IMR-90 (cell line): ENCODE results near the gene FAM117B. TPM values are rescaled to one million over a fixed set of nuclear protein-coding genes. Genes with fewer than 3 reads are reported as not detected.

ENCODE experiments used
- ATAC-seq: fragments of 200-7000 bp; cut with Tn5 transposase; 2 replicates; pipeline ENCODE4 v1.9.1; 2020; ENCODE audit warnings: low read depth, mild to moderate bottlenecking, moderate library complexity
- BruUV-seq: library from RNA; stranded (reverse); fragments of 400-500 nt; replicated peaks from 2 replicates; lab custom pipeline; 2021; lab: Mats Ljungman, UMichigan
- CTCF ChIA-PET: fragments of 300-600 bp; formaldehyde crosslinking; extraction: SDS; loops from one replicate; lab custom pipeline; 2021; ENCODE audit warnings: antibody characterized with exemption; lab: Yijun Ruan, JAX
- POLR2A ChIA-PET: fragments of 300-600 bp; sonication (Branson Sonifier 250); formaldehyde crosslinking; loops from one replicate; lab custom pipeline; 2022; ENCODE audit warnings: antibody characterized with exemption; ENCODE audit not compliant: unreplicated experiment; lab: Charles Lee
- DNase-seq: peaks from one replicate; pipeline ENCODE4 v3.0.0; 2013
- H2AFZ ChIP-seq: replicated peaks from 2 replicates; pipeline ENCODE3; 2013; ENCODE audit warnings: low read length, mild to moderate bottlenecking; ENCODE audit not compliant: poor library complexity
- H2AK5ac ChIP-seq: 2 replicates; pipeline ENCODE4 v1.6.1; 2013; ENCODE audit warnings: low read depth, low read length, inconsistent platforms
- H2AK9ac ChIP-seq: replicated peaks from 2 replicates; pipeline ENCODE3; 2013; ENCODE audit warnings: mild to moderate bottlenecking, low read depth, low read length, moderate library complexity; ENCODE audit not compliant: poor library complexity
- H2BK120ac ChIP-seq: 2 replicates; pipeline ENCODE4 v1.6.1; 2013; ENCODE audit warnings: low read depth, low read length, inconsistent platforms
- H2BK15ac ChIP-seq: 3 replicates; pipeline ENCODE4 v1.6.1; 2013; ENCODE audit warnings: low read depth, low read length, inconsistent platforms
- H2BK20ac ChIP-seq: 2 replicates; pipeline ENCODE4 v1.6.1; 2013; ENCODE audit warnings: low read depth, mild to moderate bottlenecking, inconsistent platforms, low read length, moderate library complexity
- H2BK5ac ChIP-seq: 2 replicates; pipeline ENCODE4 v1.6.1; 2013; ENCODE audit warnings: mild to moderate bottlenecking, low read depth, low read length, inconsistent platforms; ENCODE audit not compliant: poor library complexity, severe bottlenecking
- H3K14ac ChIP-seq: replicated peaks from 2 replicates; pipeline ENCODE4 v1.6.1; 2013; ENCODE audit warnings: low read depth, low read length, inconsistent platforms
- H3K18ac ChIP-seq: 2 replicates; pipeline ENCODE4 v1.6.1; 2013; ENCODE audit warnings: low read depth, low read length, control low read depth
- H3K23ac ChIP-seq: 2 replicates; pipeline ENCODE4 v1.6.1; 2013; ENCODE audit warnings: low read depth, low read length, inconsistent platforms
- H3K27ac ChIP-seq: 2 replicates; pipeline ENCODE4 v1.5.1; 2013; ENCODE audit warnings: mild to moderate bottlenecking, control low read depth, low read length; ENCODE audit not compliant: insufficient read depth
- H3K27me3 ChIP-seq: 2 replicates; pipeline ENCODE4 v1.6.1; 2013; ENCODE audit warnings: low read length; ENCODE audit not compliant: control insufficient read depth, insufficient read depth
- H3K36me3 ChIP-seq: 2 replicates; pipeline ENCODE4 v1.6.1; 2013; ENCODE audit warnings: low read length, mixed read lengths; ENCODE audit not compliant: control insufficient read depth, insufficient read depth
- H3K4ac ChIP-seq: 2 replicates; pipeline ENCODE4 v1.6.1; 2013; ENCODE audit warnings: low read depth, low read length, inconsistent platforms
- H3K4me1 ChIP-seq: 2 replicates; pipeline ENCODE4 v1.6.1; 2013; ENCODE audit warnings: low read length, mixed read lengths; ENCODE audit not compliant: control insufficient read depth, insufficient read depth
- H3K4me2 ChIP-seq: 2 replicates; pipeline ENCODE4 v1.6.1; 2013; ENCODE audit warnings: low read depth, mild to moderate bottlenecking, control low read depth, low read length, moderate library complexity
- H3K4me3 ChIP-seq: 2 replicates; pipeline ENCODE4 v1.5.1; 2013; ENCODE audit warnings: low read depth, mild to moderate bottlenecking, control low read depth, low read length, moderate library complexity; ENCODE audit not compliant: insufficient read depth
- H3K56ac ChIP-seq: 2 replicates; pipeline ENCODE4 v1.6.1; 2013; ENCODE audit warnings: low read length, inconsistent platforms; ENCODE audit not compliant: insufficient read depth; ENCODE audit errors: extremely low read depth
- H3K79me1 ChIP-seq, 2 experiments: 2 replicates each; pipeline ENCODE4 v1.6.1; 2013; ENCODE audit warnings: low read length in 2 of 2, inconsistent platforms in 1 of 2, low read depth in 1 of 2
- H3K9ac ChIP-seq: 2 replicates; pipeline ENCODE4 v1.6.1; 2013; ENCODE audit warnings: low read depth, low read length, control low read depth
- H3K9me1 ChIP-seq: 2 replicates; pipeline ENCODE4 v1.6.1; 2013; ENCODE audit warnings: low read length, inconsistent platforms; ENCODE audit not compliant: insufficient read depth
- H3K9me3 ChIP-seq: 2 replicates; pipeline ENCODE4 v1.6.1; 2013; ENCODE audit warnings: low read length; ENCODE audit not compliant: control insufficient read depth, insufficient read depth
- H4K20me1 ChIP-seq: 2 replicates; pipeline ENCODE4 v1.6.1; 2013; ENCODE audit warnings: low read length, inconsistent platforms; ENCODE audit not compliant: insufficient read depth
- H4K5ac ChIP-seq: 2 replicates; pipeline ENCODE4 v1.6.1; 2013; ENCODE audit warnings: mild to moderate bottlenecking, low read depth, low read length, control low read depth
- H4K8ac ChIP-seq, 2 experiments: 2 replicates each; pipeline ENCODE4 v1.6.1; 2013; ENCODE audit warnings: low read depth in 2 of 2, low read length in 2 of 2, control low read depth in 1 of 2, inconsistent platforms in 1 of 2
- H4K91ac ChIP-seq: 2 replicates; pipeline ENCODE4 v1.6.1; 2013; ENCODE audit warnings: low read depth, low read length, inconsistent platforms; ENCODE audit not compliant: insufficient read depth
- CHD1 ChIP-seq: IDR thresholded peaks from 2 replicates; pipeline ENCODE4 v1.6.1; 2012; ENCODE audit warnings: low read depth, low read length, improper control_type of control experiment
- FOS ChIP-seq: fragments of 150-350 bp; IDR thresholded peaks from 2 replicates; pipeline ENCODE4 v1.6.1; 2016; ENCODE audit warnings: low read depth, low read length
- MAFK ChIP-seq: IDR thresholded peaks from 2 replicates; pipeline ENCODE4 v1.6.1; 2012; ENCODE audit warnings: low read depth, low read length, improper control_type of control experiment
- MAZ ChIP-seq: IDR thresholded peaks from 2 replicates; pipeline ENCODE4 v1.6.1; 2012; ENCODE audit warnings: low read depth, mild to moderate bottlenecking, low read length, improper control_type of control experiment, moderate library complexity, borderline replicate concordance
- POLR2A ChIP-seq: IDR thresholded peaks from 2 replicates; pipeline ENCODE4 v1.6.1; 2012; ENCODE audit warnings: mild to moderate bottlenecking, low read depth, low read length
- RFX5 ChIP-seq: IDR thresholded peaks from 2 replicates; pipeline ENCODE4 v1.8.0; 2012; ENCODE audit warnings: low read depth, mild to moderate bottlenecking, low read length, moderate library complexity
- USF2 ChIP-seq: fragments of 150-350 bp; IDR thresholded peaks from 2 replicates; pipeline ENCODE4 v1.6.1; 2017; ENCODE audit warnings: mild to moderate bottlenecking, antibody characterized with exemption, low read length, low read depth
- WGBS, 2 experiments: methylation state at CpG; one replicate each; pipeline versions ENCODE4 v1.1.5 to v1.1.7; 2013; ENCODE audit warnings: missing lambda C conversion rate in 2 of 2; ENCODE audit not compliant: insufficient read length in 1 of 2; ENCODE audit errors: extremely low coverage in 2 of 2; 5-methylcytosine and 5-hydroxymethylcytosine counted together
- dilution Hi-C: fragments of 300-500 bp; cut with HindIII; formaldehyde crosslinking; loops from one replicate; pipeline ENCODE4 v1.14.3; 2018; ENCODE audit warnings: low sequenced_read_pairs; ENCODE audit not compliant: unreplicated experiment
- in situ Hi-C: fragments of 300-500 bp; cut with MboI; formaldehyde crosslinking; loops from 3 replicates; pipeline ENCODE4 v1.14.3; 2019; ENCODE audit warnings: low sequenced_read_pairs, inconsistent platforms, mixed read lengths
- intact Hi-C: fragments of 100-400 bp; cut with micrococcal nuclease; formaldehyde crosslinking; loops from 2 replicates; pipeline ENCODE4 v1.10.0; 2022
- polyA plus RNA-seq, 3 experiments: library from polyadenylated mRNA; depleted of rRNA; stranded (reverse); fragments of >200 nt; gene quantifications; 2 replicates each; pipeline ENCODE4 v1.2.3, GENCODE V29; 2012; ENCODE audit warnings: low replicate concordance in 1 of 3
- total RNA-seq: library from RNA; depleted of rRNA; stranded (reverse); fragments of >200 nt; gene quantifications from 2 replicates; pipeline ENCODE4 v1.2.3, GENCODE V29; 2012

Gene FAM117B
- total and polyA plus RNA-seq, 2 of the 4 experiments (the other 2 are of a cell fraction), result 0.54 to 0.79 TPM

GRCh38 chr2:202635428-202636212, 851 bp downstream of the FAM117B start:
- Histone ChIP-seq H3K36me3 (no peaks in the 10 kb centered on the region), H2BK20ac (no peak overlapping the region), H2BK120ac (0 out of 2 replicates have a peak overlapping the region, but pooled peaks have one; percentile 11), H3K56ac (0 out of 2 replicates have a peak overlapping the region, but pooled peaks have one; percentile 36), H3K4me1 (peaks cover 1% of the 10 kb centered on the region), H3K9me1 (0 out of 2 replicates have a peak, but pooled peaks cover 3% of the 10 kb centered on the region), H4K8ac (peak overlapping the region; percentile 44 to 83; a peak in 2 of 4 replicates), H4K91ac (0 out of 2 replicates have a peak overlapping the region, but pooled peaks have one; percentile 8), H3K4me3 (peak overlapping the region; percentile 96), H2BK15ac (peak overlapping the region; percentile 61; the same call in 1 of the 3 replicates), H3K9ac (peak overlapping the region; percentile 77), H4K5ac (peak overlapping the region; percentile 2; the same call in 1 of the 2 replicates), H2AK9ac (peak overlapping the region; percentile 67), H3K79me1 (peaks cover 4 to 6% of the 10 kb centered on the region in 2 experiments; a peak in 2 of 4 replicates), H3K9me3 (no peaks in the 10 kb centered on the region), H3K14ac (peak overlapping the region; percentile 62), H3K27me3 (no peaks in the 10 kb centered on the region), H2AK5ac (no peak overlapping the region), H2BK5ac (peak overlapping the region; percentile 65), H3K18ac (peak overlapping the region; percentile 65; the same call in 1 of the 2 replicates), H3K4ac (peak overlapping the region; percentile 56), H3K23ac (peak overlapping the region; percentile 49), H3K27ac (peak overlapping the region; percentile 56), H3K4me2 (peak overlapping the region; percentile 94), H2AFZ (peak overlapping the region; percentile 98), H4K20me1 (no peaks in the 10 kb centered on the region)
- BruUV-seq, result no TSS peak
- ATAC-seq (peak; percentile 77), DNase-seq (peak; percentile 34)
- in situ Hi-C loops (no loop called here), dilution Hi-C loops (no loop called here), intact Hi-C loops (loop anchor here (2.0 kb wide), 1 partner anchor 235 kb away; the partner anchor contains the start of gene ICA1L)
- TF ChIP-seq POLR2A (no peak), RFX5 (no peak), MAFK (no peak), FOS (no peak), CHD1 (no peak), USF2 (no peak), MAZ (no peak)
- CTCF ChIA-PET, result no interaction called here
- POLR2A ChIA-PET, result no interaction called here
- 0% methylated on average over 38 of the region's 92 CpGs; no CpG with 5 or more reads in 1 of the 2 experiments for WGBS, 2 experiments
